ENCODE data around the gene TNFRSF21.

The TNFRSF21 gene

DNA sequence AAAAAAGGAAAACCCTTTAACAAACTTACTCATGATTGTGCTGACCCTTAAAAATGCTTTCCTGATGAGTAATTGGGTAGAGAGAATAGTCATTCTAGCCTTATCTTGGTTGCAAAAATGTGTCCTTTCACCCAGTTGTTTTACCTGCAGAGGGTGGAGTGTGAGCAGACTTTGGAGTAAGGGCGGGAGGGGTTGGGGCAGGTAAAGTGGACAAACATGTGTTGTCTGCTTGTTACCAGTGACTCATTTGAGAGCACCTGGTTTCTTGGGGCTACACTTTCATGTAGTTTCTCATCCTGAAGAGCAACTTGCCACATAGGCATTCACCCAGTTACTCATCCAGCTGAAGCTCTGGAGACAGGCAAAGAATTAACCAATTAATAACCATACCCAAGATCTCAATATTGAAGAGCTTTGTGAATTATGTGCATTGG is 121.1 kb downstream of the TNFRSF21 start:
- Histone ChIP-seq H3K4me3 (ENCODE audit: low read length) (no peak overlapping the region), H3K27me3 (ENCODE audit: insufficient read depth, low read length) (no peaks in the 10 kb centered on the region), H3K36me3 (ENCODE audit: insufficient read depth, low read length) (no peaks in the 10 kb centered on the region), H3K4me1 (ENCODE audit: insufficient read depth, low read length) (peaks cover 6% of the 10 kb centered on the region; the same call in 1 of the 2 replicates), H3K27ac (ENCODE audit: low read depth, low read length) (no peak overlapping the region), H3K9me3 (ENCODE audit: insufficient read depth, low read depth, low read length) (no peaks in the 10 kb centered on the region), H3K9ac (ENCODE audit: low read depth, low read length) (no peak overlapping the region)
- 89% methylated on average over 1 of the region's 1 CpG for WGBS

DNA sequence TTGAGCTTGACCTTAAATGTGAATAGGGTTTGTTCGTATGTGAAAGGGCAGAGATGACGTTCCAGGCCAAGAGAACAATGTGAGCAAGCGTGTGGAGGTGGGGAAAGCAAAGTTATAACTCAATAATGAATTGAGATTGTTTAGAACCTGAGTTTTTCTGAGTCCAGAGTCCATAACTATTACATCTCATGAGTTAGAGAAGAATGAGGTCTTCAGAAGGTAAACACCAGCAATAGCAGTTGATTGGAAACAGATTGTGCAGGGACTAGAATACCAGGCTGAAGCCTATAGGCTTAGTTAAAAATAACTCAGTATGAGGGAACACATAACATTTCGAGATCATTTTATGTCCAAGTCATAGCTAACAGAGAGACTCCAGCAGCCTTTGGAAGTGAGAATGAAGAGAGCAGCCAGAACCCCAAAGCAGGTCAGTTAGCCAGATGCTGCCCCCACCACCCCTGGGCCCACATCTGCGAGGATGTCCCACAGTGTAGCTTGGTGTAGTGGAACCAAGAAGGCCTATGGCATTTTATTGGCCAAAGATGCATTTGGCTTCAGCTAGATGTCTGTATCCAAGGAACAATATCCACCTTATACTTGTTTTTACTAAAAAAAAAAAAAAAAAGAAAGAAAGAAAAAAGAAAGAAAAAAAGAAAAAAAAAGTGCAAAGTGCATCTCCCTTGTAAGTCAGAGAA is 121.7 kb downstream of the TNFRSF21 start:
- H3K27me3 ChIP-seq (ENCODE audit: insufficient read depth, low read length), result no peaks in the 10 kb centered on the region

DNA sequence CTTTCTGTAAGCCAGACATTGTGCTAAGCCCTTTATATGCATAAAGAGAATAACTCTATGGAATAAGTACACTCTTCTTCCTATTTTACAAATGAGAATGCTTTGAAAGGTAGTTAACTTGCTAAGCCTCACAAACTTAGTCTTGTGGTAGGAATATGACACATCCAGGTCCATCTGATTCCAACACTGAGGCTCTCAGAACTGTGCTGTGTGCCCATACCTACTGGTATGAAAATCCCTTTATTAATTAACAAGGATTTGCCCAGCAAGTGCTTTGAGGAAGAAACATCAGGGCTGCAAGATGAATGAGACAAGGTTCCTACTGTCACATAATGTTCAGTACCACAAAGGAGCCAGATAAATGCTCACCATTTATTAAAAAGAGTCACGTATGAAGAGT is 122.6 kb downstream of the TNFRSF21 start:
- Histone ChIP-seq H3K36me3 (ENCODE audit: insufficient read depth, low read length) (no peaks in the 10 kb centered on the region), H3K27ac (ENCODE audit: low read depth, low read length) (no peak overlapping the region), H3K9me3 (ENCODE audit: insufficient read depth, low read depth, low read length) (no peaks in the 10 kb centered on the region), H3K4me3 (ENCODE audit: low read length) (no peak overlapping the region), H3K27me3 (ENCODE audit: insufficient read depth, low read length) (no peaks in the 10 kb centered on the region), H3K4me1 (ENCODE audit: insufficient read depth, low read length) (peaks cover 6% of the 10 kb centered on the region; the same call in 1 of the 2 replicates), H3K9ac (ENCODE audit: low read depth, low read length) (no peak overlapping the region)
- WGBS, result 100% methylated on average over 1 of the region's 1 CpG

More for the DNA sequence above, 121.7 kb downstream of the TNFRSF21 start:
- WGBS, result 93% methylated on average over 5 of the region's 5 CpGs
- H3K27ac ChIP-seq (ENCODE audit: low read depth, low read length), result 0 out of 2 replicates have a peak overlapping the region, but pooled peaks have one; percentile 18
- H3K4me1 ChIP-seq (ENCODE audit: insufficient read depth, low read length), result peaks cover 6% of the 10 kb centered on the region; the same call in 1 of the 2 replicates
- no peaks in the 10 kb centered on the region for H3K36me3 ChIP-seq (ENCODE audit: insufficient read depth, low read length)
- H3K4me3 ChIP-seq (ENCODE audit: low read length), result no peak overlapping the region
- no peaks in the 10 kb centered on the region for H3K9me3 ChIP-seq (ENCODE audit: insufficient read depth, low read depth, low read length)
- H3K9ac ChIP-seq (ENCODE audit: low read depth, low read length), result no peak overlapping the region

DNA sequence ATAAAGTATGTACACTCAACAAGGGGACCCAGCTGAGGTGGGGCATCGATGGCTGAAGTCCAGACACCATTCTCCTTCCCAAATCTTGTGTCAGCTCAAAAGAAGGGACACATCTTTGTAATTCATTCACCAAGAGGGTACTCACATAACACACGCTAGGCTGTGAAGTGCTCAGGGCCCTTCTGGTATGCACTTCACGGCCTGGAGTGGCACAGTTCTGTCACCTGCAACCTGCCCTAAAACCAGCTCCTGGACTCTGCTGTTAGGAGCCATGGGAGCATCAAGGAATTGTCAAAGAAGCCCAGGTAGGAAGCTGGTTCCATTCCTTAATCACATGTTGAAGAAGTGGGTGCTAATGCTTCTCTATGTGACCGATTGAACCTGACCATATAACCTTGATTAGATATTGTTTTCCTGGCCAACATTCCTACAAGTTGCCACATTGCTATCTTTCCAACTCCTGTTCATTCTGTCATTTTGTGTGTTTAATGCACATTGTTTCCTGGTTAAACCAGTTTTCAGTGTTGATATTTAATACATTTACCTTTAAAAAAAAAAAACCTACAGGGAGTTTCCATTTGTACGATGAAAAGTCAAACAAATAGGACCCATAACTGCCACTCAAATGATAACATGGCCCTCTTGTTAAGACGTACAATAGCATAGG is 127.3 kb downstream of the TNFRSF21 start:
- H3K9ac ChIP-seq (ENCODE audit: low read depth, low read length), result no peak overlapping the region
- no peak overlapping the region for H3K4me3 ChIP-seq (ENCODE audit: low read length)
- 97% methylated on average over 6 of the region's 6 CpGs for WGBS
- H3K9me3 ChIP-seq (ENCODE audit: insufficient read depth, low read depth, low read length), result no peaks in the 10 kb centered on the region
- no peaks in the 10 kb centered on the region for H3K36me3 ChIP-seq (ENCODE audit: insufficient read depth, low read length)
- no peaks in the 10 kb centered on the region for H3K4me1 ChIP-seq (ENCODE audit: insufficient read depth, low read length)
- H3K27ac ChIP-seq (ENCODE audit: low read depth, low read length), result no peak overlapping the region
- H3K27me3 ChIP-seq (ENCODE audit: insufficient read depth, low read length), result no peaks in the 10 kb centered on the region

DNA sequence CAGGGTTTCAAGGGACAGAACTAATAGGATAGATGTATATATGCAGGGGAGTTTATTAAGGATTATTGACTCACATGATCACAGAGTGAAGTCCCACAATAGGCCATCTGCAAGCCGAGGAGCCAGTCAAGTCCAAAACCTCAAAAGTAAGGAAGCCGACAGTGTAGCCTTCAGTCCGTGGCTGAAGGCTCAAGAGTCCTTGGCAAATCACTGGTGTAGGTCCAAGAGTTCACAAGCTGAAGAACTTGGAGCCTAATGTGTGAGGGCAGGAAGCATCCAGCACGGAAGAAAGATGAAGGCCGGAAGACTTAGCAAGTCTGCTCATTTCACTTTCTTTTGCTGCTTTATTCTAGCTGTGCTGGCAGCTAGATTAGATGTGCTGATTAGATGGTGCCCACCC is 128.0 kb downstream of the TNFRSF21 start:
- Histone ChIP-seq H3K4me1 (ENCODE audit: insufficient read depth, low read length) (no peaks in the 10 kb centered on the region), H3K9ac (ENCODE audit: low read depth, low read length) (no peak overlapping the region), H3K36me3 (ENCODE audit: insufficient read depth, low read length) (no peaks in the 10 kb centered on the region), H3K9me3 (ENCODE audit: insufficient read depth, low read depth, low read length) (no peaks in the 10 kb centered on the region), H3K27me3 (ENCODE audit: insufficient read depth, low read length) (no peaks in the 10 kb centered on the region), H3K4me3 (ENCODE audit: low read length) (no peak overlapping the region), H3K27ac (ENCODE audit: low read depth, low read length) (no peak overlapping the region)
- WGBS, result 88% methylated on average over 5 of the region's 5 CpGs
